NB4 (cell line): Measurements from ENCODE around the gene ANKS1A.

Experiments used
- DNase-seq: peaks from one replicate; pipeline ENCODE4 v3.0.0; 2010; ENCODE audit warnings: low read depth
- H3K4me3 ChIP-seq: one replicate; pipeline ENCODE4 v1.5.1; 2011; ENCODE audit warnings: mild to moderate bottlenecking, low read depth, low read length, moderate library complexity
- CTCF ChIP-seq: IDR thresholded peaks from one replicate; pipeline ENCODE4 v1.5.1; 2012; ENCODE audit warnings: low read depth, low read length
- MYC ChIP-seq: IDR thresholded peaks from 2 replicates; pipeline ENCODE4 v1.6.1; 2011; ENCODE audit warnings: low read depth, low read length
- POLR2A ChIP-seq: IDR thresholded peaks from 2 replicates; pipeline ENCODE4 v1.6.1; 2011; ENCODE audit warnings: mild to moderate bottlenecking; ENCODE audit not compliant: insufficient read length; ENCODE audit errors: extremely low read depth
- TF ChIP-seq, protein P1 (sequence below): IDR thresholded peaks from 2 replicates; pipeline ENCODE4 v1.6.1; 2011; ENCODE audit warnings: low read depth, low read length

Gene ANKS1A

DNA sequence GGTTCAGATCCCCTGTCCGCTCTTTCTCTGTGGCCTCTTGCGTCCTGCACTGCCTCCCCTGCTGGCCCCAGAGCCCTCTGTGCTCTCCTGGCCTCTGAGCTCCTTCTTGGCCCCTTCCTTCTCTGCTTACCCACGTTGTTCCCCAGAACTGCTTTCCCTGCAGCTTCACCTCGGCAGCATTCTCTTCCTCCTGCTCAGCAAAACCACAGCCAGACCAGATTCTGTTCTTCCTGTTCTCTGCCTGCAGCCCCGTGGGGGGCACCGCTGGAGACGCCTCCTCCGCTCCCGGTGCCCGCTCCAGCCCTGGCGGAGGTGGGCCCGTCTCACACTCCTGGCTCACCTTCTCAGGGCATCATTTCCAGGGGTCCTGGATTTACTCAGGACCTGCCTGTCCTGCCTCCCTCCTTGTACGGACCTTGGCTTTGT, 192.4 kb downstream of the ANKS1A start:
- peak; percentile 95 for DNase-seq
- TF ChIP-seq CTCF: no peak
- TF ChIP-seq MYC: peak; percentile 53
- TF ChIP-seq, protein P1, sequence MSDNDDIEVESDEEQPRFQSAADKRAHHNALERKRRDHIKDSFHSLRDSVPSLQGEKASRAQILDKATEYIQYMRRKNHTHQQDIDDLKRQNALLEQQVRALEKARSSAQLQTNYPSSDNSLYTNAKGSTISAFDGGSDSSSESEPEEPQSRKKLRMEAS: peak; percentile 58
- H3K4me3 ChIP-seq: peak overlapping the region; percentile 53

- peak; percentile 31 for DNase-seq
- TF ChIP-seq POLR2A: no peak
- no peak for TF ChIP-seq CTCF
- TF ChIP-seq MYC: no peak
- TF ChIP-seq, protein P1: no peak
- no peak overlapping the region for H3K4me3 ChIP-seq
These were observed 193.1 kb downstream of the ANKS1A start for GRCh38 chr6:35082046-35082732.

- DNase-seq: no peak
- H3K4me3 ChIP-seq: no peak overlapping the region
- TF ChIP-seq POLR2A (no peak), CTCF (no peak), MYC (no peak)
- TF ChIP-seq, protein P1: no peak
These were observed 193.8 kb downstream of the ANKS1A start for GRCh38 chr6:35082733-35083403.

DNA sequence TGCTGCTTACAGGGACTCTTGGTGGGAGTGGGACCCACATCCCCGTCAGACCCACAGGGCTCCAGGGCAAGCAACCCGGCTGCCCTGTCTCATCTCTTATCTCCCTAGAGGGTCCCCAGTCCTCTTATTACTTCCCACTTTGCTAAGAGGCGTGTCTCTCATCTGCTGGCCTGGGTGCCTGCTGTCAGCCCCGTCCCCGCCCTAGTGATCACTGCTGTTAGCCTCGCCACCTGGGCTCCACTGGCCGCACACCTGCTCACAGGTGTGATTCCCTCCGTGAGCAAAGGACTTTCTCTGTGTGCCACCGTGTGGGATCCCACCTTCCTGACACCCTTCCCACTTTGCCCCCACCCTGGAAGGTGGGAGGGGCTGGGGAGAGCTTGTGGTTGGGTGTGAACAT, 194.5 kb downstream of the ANKS1A start:
- TF ChIP-seq MYC: no peak
- TF ChIP-seq, protein P1: no peak
- no peak for TF ChIP-seq CTCF
- no peak for TF ChIP-seq POLR2A
- peak; percentile 32 for DNase-seq

GRCh38 chr6:35084041-35084491, 195.0 kb downstream of the ANKS1A start:
- DNase-seq: no peak
- H3K4me3 ChIP-seq: no peak overlapping the region
- TF ChIP-seq POLR2A (no peak), MYC (no peak), CTCF (no peak)
- TF ChIP-seq, protein P1: no peak

More for the DNA sequence above, 194.5 kb downstream of the ANKS1A start:
- no peak overlapping the region for H3K4me3 ChIP-seq
